Globus pallidus (tissue), 1 donor: Measurements from ENCODE around the gene BOLA2B.
A peak's percentile ranks its signal among the peaks of the same experiment; 100 is the strongest.
"Not testable (repeated sequence)": the region's sequence is repeated elsewhere in the genome, so short reads cannot be mapped to it uniquely, and the experiment has no call there.

Source experiments
- DNase-seq: peaks from one replicate; pipeline ENCODE4 v3.0.0-alpha.2; 2015; ENCODE audit warnings: low spot score

The BOLA2B gene

GRCh38 chr16:30184096-30184890 is 9.2 kb downstream of the BOLA2B start:
- DNase-seq = no peak

- peak; percentile 75 for DNase-seq
These were observed 10.0 kb downstream of the BOLA2B start, which contains the start of gene CORO1A for GRCh38 chr16:30183233-30184095. Gene CORO1A (plus strand): TSS chr16:30183602. CDS start chr16:30185210, 1,608 bp downstream.

GRCh38 chr16:30180741-30181140 is 12.7 kb downstream of the BOLA2B start:
- DNase-seq = no peak

GRCh38 chr16:30179931-30180330 is 13.5 kb downstream of the BOLA2B start:
- DNase-seq = no peak

- DNase-seq = no peak
These were observed 14.3 kb downstream of the BOLA2B start for GRCh38 chr16:30179195-30179594.

GRCh38 chr16:30176876-30177275 is 16.6 kb downstream of the BOLA2B start:
- not testable (repeated sequence) for DNase-seq

- no peak for DNase-seq
These were observed 20.4 kb downstream of the BOLA2B start for GRCh38 chr16:30173054-30173453.

GRCh38 chr16:30170145-30170544 is 23.3 kb downstream of the BOLA2B start:
- not testable (repeated sequence) for DNase-seq

GRCh38 chr16:30169416-30169815 is 24.1 kb downstream of the BOLA2B start:
- DNase-seq = not testable (repeated sequence)

GRCh38 chr16:30168746-30169145 is 24.7 kb downstream of the BOLA2B start:
- not testable (repeated sequence) for DNase-seq

- DNase-seq = no peak
These were observed 27.1 kb downstream of the BOLA2B start for GRCh38 chr16:30166202-30166902.

- no peak for DNase-seq
These were observed 29.9 kb downstream of the BOLA2B start for GRCh38 chr16:30163538-30163937.

GRCh38 chr16:30157214-30157613 is 36.3 kb downstream of the BOLA2B start:
- DNase-seq = no peak

GRCh38 chr16:30155188-30155587 is 38.3 kb downstream of the BOLA2B start:
- DNase-seq = no peak

- no peak for DNase-seq
These were observed 40.9 kb downstream of the BOLA2B start for GRCh38 chr16:30152517-30152916.

GRCh38 chr16:30151091-30151490 is 42.4 kb downstream of the BOLA2B start:
- DNase-seq = no peak

- no peak for DNase-seq
These were observed 44.1 kb downstream of the BOLA2B start for GRCh38 chr16:30149250-30149930.

- DNase-seq = no peak
These were observed 45.5 kb downstream of the BOLA2B start for GRCh38 chr16:30147843-30148510.

GRCh38 chr16:30145657-30146056 is 47.8 kb downstream of the BOLA2B start:
- DNase-seq = no peak

- DNase-seq = no peak
These were observed 48.5 kb downstream of the BOLA2B start for GRCh38 chr16:30144917-30145316.

GRCh38 chr16:30144017-30144416 is 49.4 kb downstream of the BOLA2B start:
- no peak for DNase-seq
